GM12891 (cell line): ENCODE data around the gene NPSR1.

Source experiments
- POLR2A ChIP-seq: IDR thresholded peaks from 2 replicates; pipeline ENCODE4 v1.6.1; 2011; ENCODE audit warnings: low read depth, low read length, control low read depth
- POLR2AphosphoS5 ChIP-seq: IDR thresholded peaks from 2 replicates; pipeline ENCODE4 v1.6.1; 2011; ENCODE audit warnings: low read depth, low read length, control low read depth
- POU2F2 ChIP-seq: IDR thresholded peaks from 2 replicates; pipeline ENCODE4 v1.6.1; 2011; ENCODE audit warnings: low read depth, mild to moderate bottlenecking, control low read depth, low read length, moderate library complexity
- TAF1 ChIP-seq: IDR thresholded peaks from 2 replicates; pipeline ENCODE4 v1.6.1; 2011; ENCODE audit warnings: low read depth, low read length, control low read depth

DNA sequence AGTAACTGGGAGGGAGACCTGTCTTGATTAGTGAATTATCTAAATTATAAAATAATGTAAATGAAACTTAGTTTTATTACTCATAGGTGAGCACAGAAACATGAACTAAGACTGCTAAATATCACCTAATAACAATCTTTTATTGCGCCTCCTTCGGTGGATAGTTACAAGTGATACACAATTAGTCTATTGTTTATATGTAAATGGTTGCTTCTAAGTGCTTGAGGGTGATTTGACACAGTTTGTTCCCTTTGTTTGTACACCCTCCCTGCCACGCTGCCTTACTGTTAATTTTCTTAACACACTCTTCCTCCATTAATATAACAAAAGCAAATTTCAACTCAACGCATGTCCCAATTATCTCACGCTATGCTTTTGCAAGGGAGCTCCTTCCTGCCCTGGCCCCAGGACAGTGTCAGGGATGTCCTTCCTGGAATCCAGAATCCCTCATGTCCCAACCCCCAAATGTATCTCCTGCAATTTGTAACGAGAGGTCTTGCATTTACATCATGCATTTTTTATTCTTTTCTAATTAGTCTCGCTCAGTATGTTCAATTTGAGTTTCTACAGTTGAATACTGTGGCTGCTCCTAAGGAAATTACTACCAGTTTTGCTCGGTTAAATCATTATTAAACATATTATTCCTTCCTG is 4.2 kb downstream of the NPSR1 start:
- TF ChIP-seq POLR2AphosphoS5, result no peak
- TF ChIP-seq POLR2A, result no peak
- TF ChIP-seq TAF1, result no peak
- TF ChIP-seq POU2F2, result no peak
